ENCODE data around the gene RET.

GRCh38 chr10:43070121-43071085 is 6.5 kb upstream of the RET start:
- TF ChIP-seq CTCF (IDR thresholded peaks at IDR 0.05) (no peak), POLR2A (IDR thresholded peaks at IDR 0.05) (no peak), POLR2AphosphoS5 (IDR thresholded peaks at IDR 0.05) (no peak)
